GM23338 (cell line): ENCODE measurements around the gene RPN2. TPM values are rescaled to one million over a fixed set of nuclear protein-coding genes. Genes with fewer than 3 reads are reported as not detected.

Experiments used
- ATAC-seq: fragments of 200-7000 bp; cut with Tn5 transposase; 3 replicates; pipeline ENCODE4 v1.9.1; 2020
- DNase-seq: peaks from one replicate; pipeline ENCODE4 v3.0.0-alpha.2; 2015; ENCODE audit warnings: low spot score
- H2AFZ ChIP-seq: fragments of 200-600 bp; sonication (generic); 2 replicates; pipeline ENCODE4 v1.8.0; 2016; ENCODE audit warnings: antibody characterized with exemption, mild to moderate bottlenecking, moderate library complexity
- H3F3A ChIP-seq: fragments of 200-600 bp; sonication (generic); replicated peaks from 2 replicates; pipeline ENCODE4 v1.8.0; 2017; ENCODE audit warnings: antibody characterized with exemption, mixed run types, low read depth
- H3K27ac ChIP-seq: fragments of 200-600 bp; sonication (generic); 2 replicates; pipeline ENCODE4 v1.6.1; 2016; ENCODE audit warnings: low read depth
- H3K27me3 ChIP-seq: fragments of 200-600 bp; sonication (generic); 2 replicates; pipeline ENCODE4 v1.8.0; 2016; ENCODE audit warnings: mild to moderate bottlenecking, mixed run types, moderate library complexity; ENCODE audit not compliant: insufficient read depth
- H3K36me3 ChIP-seq: fragments of 200-600 bp; sonication (generic); 2 replicates; pipeline ENCODE4 v1.8.0; 2016; ENCODE audit warnings: mild to moderate bottlenecking; ENCODE audit not compliant: insufficient read depth
- H3K4me1 ChIP-seq: fragments of 200-600 bp; sonication (generic); 2 replicates; pipeline ENCODE4 v1.8.0; 2016; ENCODE audit warnings: mild to moderate bottlenecking, moderate library complexity; ENCODE audit not compliant: insufficient read depth
- H3K4me2 ChIP-seq: fragments of 200-600 bp; sonication (generic); 2 replicates; pipeline ENCODE4 v1.7.1; 2017; ENCODE audit warnings: mixed run types
- H3K4me3 ChIP-seq: fragments of 200-600 bp; sonication (generic); 2 replicates; pipeline ENCODE4 v1.6.1; 2016; ENCODE audit warnings: mixed run types
- H3K79me2 ChIP-seq: fragments of 200-600 bp; sonication (generic); replicated peaks from 2 replicates; pipeline ENCODE4 v1.8.0; 2017; ENCODE audit warnings: mild to moderate bottlenecking; ENCODE audit not compliant: insufficient read depth
- H3K9me2 ChIP-seq: fragments of 200-600 bp; sonication (generic); 2 replicates; pipeline ENCODE4 v1.8.0; 2017; ENCODE audit not compliant: insufficient read depth
- H4K20me1 ChIP-seq: fragments of 200-600 bp; sonication (generic); replicated peaks from 2 replicates; pipeline ENCODE4 v1.8.0; 2017; ENCODE audit warnings: mild to moderate bottlenecking; ENCODE audit not compliant: insufficient read depth
- H3K27ac Mint-ChIP-seq: 2 replicates; pipeline ENCODE4 v1.8.0; 2020; ENCODE audit warnings: inconsistent platforms, mild to moderate bottlenecking, moderate library complexity, mixed read lengths
- H3K27me3 Mint-ChIP-seq: 3 replicates; pipeline ENCODE4 v1.8.0; 2022; ENCODE audit warnings: low read depth, mild to moderate bottlenecking, moderate library complexity, mixed read lengths, inconsistent platforms; ENCODE audit not compliant: insufficient read depth, poor library complexity
- H3K36me3 Mint-ChIP-seq: 3 replicates; pipeline ENCODE4 v1.8.0; 2021; ENCODE audit warnings: low read depth, mild to moderate bottlenecking, inconsistent platforms, moderate library complexity, mixed read lengths
- H3K4me1 Mint-ChIP-seq: 3 replicates; pipeline ENCODE4 v1.8.0; 2020; ENCODE audit warnings: mild to moderate bottlenecking, inconsistent platforms, mixed read lengths
- H3K4me3 Mint-ChIP-seq: 3 replicates; pipeline ENCODE4 v1.8.0; 2021; ENCODE audit warnings: moderate library complexity, mild to moderate bottlenecking, inconsistent platforms, mixed read lengths
- H3K9me3 Mint-ChIP-seq: 3 replicates; pipeline ENCODE4 v1.8.0; 2020; ENCODE audit warnings: moderate library complexity, mild to moderate bottlenecking, inconsistent platforms, mixed read lengths
- CREB1 ChIP-seq: fragments of 250-450 bp; sonication (Bioruptor Pico); IDR thresholded peaks from 2 replicates; pipeline ENCODE4 v1.5.0; 2020; ENCODE audit warnings: low read depth, mild to moderate bottlenecking, moderate library complexity
- CTCF ChIP-seq, 2 experiments: fragments of 200-600 bp in 1 of 2; sonication (generic) in 1 of 2; conservative IDR thresholded peaks; 2 replicates each; pipeline versions ENCODE4 v1.5.1 to v1.6.1; 2016 to 2017; ENCODE audit warnings: antibody characterized with exemption in 2 of 2, low read depth in 2 of 2, mild to moderate bottlenecking in 2 of 2, moderate library complexity in 1 of 2
- EZH2 ChIP-seq: fragments of 200-600 bp; sonication (generic); IDR thresholded peaks from one replicate; pipeline ENCODE4 v1.8.0; 2017; ENCODE audit warnings: antibody characterized with exemption, mild to moderate bottlenecking, low read depth; ENCODE audit not compliant: unreplicated experiment
- EZH2phosphoT487 ChIP-seq: fragments of 200-600 bp; sonication (generic); IDR thresholded peaks from one replicate; pipeline ENCODE4 v1.8.1; 2018; ENCODE audit warnings: antibody characterized with exemption; ENCODE audit not compliant: unreplicated experiment
- JUNB ChIP-seq: IDR thresholded peaks from one replicate; pipeline ENCODE4 v1.6.1; 2016; ENCODE audit warnings: antibody characterized with exemption; ENCODE audit not compliant: unreplicated experiment
- NANOG ChIP-seq: IDR thresholded peaks from 2 replicates; pipeline ENCODE4 v1.6.1; 2016; ENCODE audit warnings: antibody characterized with exemption, borderline replicate concordance
- POLR2AphosphoS5 ChIP-seq: IDR thresholded peaks from 2 replicates; pipeline ENCODE4 v1.6.1; 2016; ENCODE audit warnings: antibody characterized with exemption, low read depth
- STAT1 ChIP-seq: IDR thresholded peaks from one replicate; pipeline ENCODE4 v1.6.1; 2016; ENCODE audit warnings: antibody characterized with exemption; ENCODE audit not compliant: unreplicated experiment
- ZNF114 ChIP-seq: fragments of 250-450 bp; sonication (Bioruptor Pico); IDR thresholded peaks from 2 replicates; pipeline ENCODE4 v1.5.0; 2020; ENCODE audit warnings: mild to moderate bottlenecking, moderate library complexity
- ZNF331 ChIP-seq: fragments of 250-450 bp; sonication (Bioruptor Pico); IDR thresholded peaks from 2 replicates; pipeline ENCODE4 v1.5.0; 2020; ENCODE audit warnings: low read depth, mild to moderate bottlenecking, moderate library complexity
- ZNF462 ChIP-seq: fragments of 250-450 bp; sonication (Bioruptor Pico); IDR thresholded peaks from 2 replicates; pipeline ENCODE4 v1.5.0; 2020; ENCODE audit warnings: mild to moderate bottlenecking, moderate library complexity
- polyA plus RNA-seq: library from polyadenylated mRNA; unstranded; fragments of >200 nt; fragmentation: Nextera tagmentation; extraction: Ambion mirVana; gene quantifications from 2 replicates; pipeline ENCODE4 v1.2.1, GENCODE V29; 2016
- total RNA-seq: library from RNA; depleted of rRNA; stranded (reverse); fragments of >200 nt; shearing (Covaris generic); gene quantifications from 2 replicates; pipeline ENCODE4 v1.2.3, GENCODE V29; 2014
- TF ChIP-seq, protein P1 (sequence below): IDR thresholded peaks from 2 replicates; pipeline ENCODE4 v1.6.1; 2016; ENCODE audit warnings: antibody characterized with exemption
- TF ChIP-seq, protein P2 (sequence below): IDR thresholded peaks from one replicate; pipeline ENCODE4 v1.6.1; 2018; ENCODE audit warnings: antibody characterized with exemption; ENCODE audit not compliant: unreplicated experiment

Gene RPN2
- total and polyA plus RNA-seq, 2 experiments from 2014 or later, result 244 to 302 TPM

- peaks cover 77% of the 10 kb centered on the region for H3K36me3 Mint-ChIP-seq
- Histone ChIP-seq H3K9me2 (no peaks in the 10 kb centered on the region), H3K4me1 (peaks cover 16% of the 10 kb centered on the region), H3K4me3 (no peak overlapping the region), H3K79me2 (peaks cover 52% of the 10 kb centered on the region), H2AFZ (no peak overlapping the region), H3F3A (peaks cover 8% of the 10 kb centered on the region; the same call in 1 of the 2 replicates), H3K4me2 (no peak overlapping the region), H3K36me3 (peaks cover 57% of the 10 kb centered on the region), H3K27me3 (no peaks in the 10 kb centered on the region), H4K20me1 (peaks cover 12% of the 10 kb centered on the region; the same call in 1 of the 2 replicates), H3K27ac (peak overlapping the region; percentile 46; the same call in 1 of the 2 replicates)
- H3K4me3 Mint-ChIP-seq, result no peak overlapping the region
- no peaks in the 10 kb centered on the region for H3K9me3 Mint-ChIP-seq
- peak overlapping the region; percentile 87; the same call in 1 of the 2 replicates for H3K27ac Mint-ChIP-seq
- ATAC-seq (no peak; the same call in 2 of the 3 replicates), DNase-seq (no peak)
- H3K4me1 Mint-ChIP-seq, result peaks cover 39% of the 10 kb centered on the region
- H3K27me3 Mint-ChIP-seq, result peaks cover 3% of the 10 kb centered on the region
- TF ChIP-seq CTCF (conservative IDR thresholded peaks at IDR 0.05; ENCODE audit: low read depth in 2 of 2), result no peak
- TF ChIP-seq ZNF462, result no peak
- no peak for TF ChIP-seq CREB1
- TF ChIP-seq ZNF331, result no peak
- TF ChIP-seq, protein P1, sequence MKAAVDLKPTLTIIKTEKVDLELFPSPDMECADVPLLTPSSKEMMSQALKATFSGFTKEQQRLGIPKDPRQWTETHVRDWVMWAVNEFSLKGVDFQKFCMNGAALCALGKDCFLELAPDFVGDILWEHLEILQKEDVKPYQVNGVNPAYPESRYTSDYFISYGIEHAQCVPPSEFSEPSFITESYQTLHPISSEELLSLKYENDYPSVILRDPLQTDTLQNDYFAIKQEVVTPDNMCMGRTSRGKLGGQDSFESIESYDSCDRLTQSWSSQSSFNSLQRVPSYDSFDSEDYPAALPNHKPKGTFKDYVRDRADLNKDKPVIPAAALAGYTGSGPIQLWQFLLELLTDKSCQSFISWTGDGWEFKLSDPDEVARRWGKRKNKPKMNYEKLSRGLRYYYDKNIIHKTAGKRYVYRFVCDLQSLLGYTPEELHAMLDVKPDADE, result no peak
- no peak for TF ChIP-seq JUNB
- TF ChIP-seq POLR2AphosphoS5, result no peak
- no peak for TF ChIP-seq EZH2
- TF ChIP-seq, protein P2, sequence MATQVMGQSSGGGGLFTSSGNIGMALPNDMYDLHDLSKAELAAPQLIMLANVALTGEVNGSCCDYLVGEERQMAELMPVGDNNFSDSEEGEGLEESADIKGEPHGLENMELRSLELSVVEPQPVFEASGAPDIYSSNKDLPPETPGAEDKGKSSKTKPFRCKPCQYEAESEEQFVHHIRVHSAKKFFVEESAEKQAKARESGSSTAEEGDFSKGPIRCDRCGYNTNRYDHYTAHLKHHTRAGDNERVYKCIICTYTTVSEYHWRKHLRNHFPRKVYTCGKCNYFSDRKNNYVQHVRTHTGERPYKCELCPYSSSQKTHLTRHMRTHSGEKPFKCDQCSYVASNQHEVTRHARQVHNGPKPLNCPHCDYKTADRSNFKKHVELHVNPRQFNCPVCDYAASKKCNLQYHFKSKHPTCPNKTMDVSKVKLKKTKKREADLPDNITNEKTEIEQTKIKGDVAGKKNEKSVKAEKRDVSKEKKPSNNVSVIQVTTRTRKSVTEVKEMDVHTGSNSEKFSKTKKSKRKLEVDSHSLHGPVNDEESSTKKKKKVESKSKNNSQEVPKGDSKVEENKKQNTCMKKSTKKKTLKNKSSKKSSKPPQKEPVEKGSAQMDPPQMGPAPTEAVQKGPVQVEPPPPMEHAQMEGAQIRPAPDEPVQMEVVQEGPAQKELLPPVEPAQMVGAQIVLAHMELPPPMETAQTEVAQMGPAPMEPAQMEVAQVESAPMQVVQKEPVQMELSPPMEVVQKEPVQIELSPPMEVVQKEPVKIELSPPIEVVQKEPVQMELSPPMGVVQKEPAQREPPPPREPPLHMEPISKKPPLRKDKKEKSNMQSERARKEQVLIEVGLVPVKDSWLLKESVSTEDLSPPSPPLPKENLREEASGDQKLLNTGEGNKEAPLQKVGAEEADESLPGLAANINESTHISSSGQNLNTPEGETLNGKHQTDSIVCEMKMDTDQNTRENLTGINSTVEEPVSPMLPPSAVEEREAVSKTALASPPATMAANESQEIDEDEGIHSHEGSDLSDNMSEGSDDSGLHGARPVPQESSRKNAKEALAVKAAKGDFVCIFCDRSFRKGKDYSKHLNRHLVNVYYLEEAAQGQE, result no peak
- no peak for TF ChIP-seq STAT1
- no peak for TF ChIP-seq ZNF114
- no peak for TF ChIP-seq EZH2phosphoT487
- no peak for TF ChIP-seq NANOG
Observed at GRCh38 chr20:37223053-37223452, 43.9 kb downstream of the RPN2 start.
